ENCODE data around the gene GIMAP6.

DNA sequence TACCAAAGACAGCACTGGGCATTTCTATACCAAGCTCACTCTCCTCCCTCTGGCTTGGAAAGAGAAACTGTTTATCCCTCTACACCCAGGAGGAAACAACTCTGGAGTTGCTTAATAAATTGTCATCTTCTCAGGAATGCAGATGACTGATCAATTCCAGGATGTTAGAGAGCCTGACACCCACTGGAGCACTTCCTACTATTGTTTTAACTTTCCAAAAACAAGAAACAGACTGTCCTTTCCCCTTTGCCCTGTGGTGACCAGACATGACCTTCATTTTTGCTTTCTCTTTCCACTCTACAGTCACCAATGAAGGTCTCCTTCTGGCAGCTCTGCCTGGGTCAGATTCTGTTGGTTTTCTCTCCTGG is 45.4 kb downstream of the GIMAP6 start:
- TF ChIP-seq ZNF124 (CRISPR knock-in tag; IDR thresholded peaks at IDR 0.05) = no peak
- TF ChIP-seq, protein P1, sequence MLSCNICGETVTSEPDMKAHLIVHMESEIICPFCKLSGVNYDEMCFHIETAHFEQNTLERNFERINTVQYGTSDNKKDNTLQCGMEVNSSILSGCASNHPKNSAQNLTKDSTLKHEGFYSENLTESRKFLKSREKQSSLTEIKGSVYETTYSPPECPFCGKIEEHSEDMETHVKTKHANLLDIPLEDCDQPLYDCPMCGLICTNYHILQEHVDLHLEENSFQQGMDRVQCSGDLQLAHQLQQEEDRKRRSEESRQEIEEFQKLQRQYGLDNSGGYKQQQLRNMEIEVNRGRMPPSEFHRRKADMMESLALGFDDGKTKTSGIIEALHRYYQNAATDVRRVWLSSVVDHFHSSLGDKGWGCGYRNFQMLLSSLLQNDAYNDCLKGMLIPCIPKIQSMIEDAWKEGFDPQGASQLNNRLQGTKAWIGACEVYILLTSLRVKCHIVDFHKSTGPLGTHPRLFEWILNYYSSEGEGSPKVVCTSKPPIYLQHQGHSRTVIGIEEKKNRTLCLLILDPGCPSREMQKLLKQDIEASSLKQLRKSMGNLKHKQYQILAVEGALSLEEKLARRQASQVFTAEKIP (CRISPR knock-in tag; IDR thresholded peaks at IDR 0.05; ENCODE audit: borderline replicate concordance) = no peak
- no peak for TF ChIP-seq ZMAT3 (CRISPR knock-in tag; conservative IDR thresholded peaks at IDR 0.05)
- no peak for TF ChIP-seq POLR2AphosphoS5 (IDR thresholded peaks at IDR 0.05; ENCODE audit: low read depth, low read length)
- no peak for TF ChIP-seq RXRA (CRISPR knock-in tag; IDR thresholded peaks at IDR 0.05)
- TF ChIP-seq BHLHE40 (IDR thresholded peaks at IDR 0.05; ENCODE audit: low read length) = no peak
